ENCODE measurements around the gene FANCC. TPM values are rescaled to one million over a fixed set of nuclear protein-coding genes. Genes with fewer than 3 reads are reported as not detected.

Gene FANCC
- total RNA-seq, 1 experiment from 2014 or later, result 14.0 TPM

- H3K79me2 ChIP-seq (ENCODE audit: low read length), result no peaks in the 10 kb centered on the region
- no peak overlapping the region for H3K4me2 ChIP-seq (ENCODE audit: low read depth, low read length, poor library complexity, severe bottlenecking)
- peaks cover 6% of the 10 kb centered on the region for H3K4me1 ChIP-seq (ENCODE audit: low read length)
- DNase-seq, result no peak
- H3K36me3 ChIP-seq (ENCODE audit: insufficient read depth, low read length), result no peaks in the 10 kb centered on the region
- H3K27me3 ChIP-seq (ENCODE audit: low read length), result no peaks in the 10 kb centered on the region
- no peaks in the 10 kb centered on the region for H4K20me1 ChIP-seq (ENCODE audit: insufficient read depth, low read depth, low read length)
- H3K9me3 ChIP-seq (ENCODE audit: low read length), result no peaks in the 10 kb centered on the region
- no peak overlapping the region for H2AFZ ChIP-seq (ENCODE audit: low read length)
- H3K27ac ChIP-seq (ENCODE audit: low read length), result no peak overlapping the region
- no peaks in the 10 kb centered on the region for H3K9me2 ChIP-seq (replicated peaks; ENCODE audit: insufficient read depth, low read length)
- no peak overlapping the region for H3K4me3 ChIP-seq (ENCODE audit: low read length)
- no peak overlapping the region for H3K9ac ChIP-seq (ENCODE audit: low read length)
Measured at GRCh38 chr9:95188459-95188858, 129.1 kb downstream of the FANCC start.

- DNase-seq, result no peak
- H3K4me2 ChIP-seq (ENCODE audit: low read depth, low read length, poor library complexity, severe bottlenecking), result no peak overlapping the region
- H3K9ac ChIP-seq (ENCODE audit: low read length), result no peak overlapping the region
- H3K27me3 ChIP-seq (ENCODE audit: low read length), result no peaks in the 10 kb centered on the region
- H3K9me3 ChIP-seq (ENCODE audit: low read length), result no peaks in the 10 kb centered on the region
- H3K36me3 ChIP-seq (ENCODE audit: insufficient read depth, low read length), result no peaks in the 10 kb centered on the region
- no peak overlapping the region for H2AFZ ChIP-seq (ENCODE audit: low read length)
- no peaks in the 10 kb centered on the region for H3K9me2 ChIP-seq (replicated peaks; ENCODE audit: insufficient read depth, low read length)
- H3K4me3 ChIP-seq (ENCODE audit: low read length), result no peak overlapping the region
- no peak overlapping the region for H3K27ac ChIP-seq (ENCODE audit: low read length)
- no peaks in the 10 kb centered on the region for H3K79me2 ChIP-seq (ENCODE audit: low read length)
- H3K4me1 ChIP-seq (ENCODE audit: low read length), result no peaks in the 10 kb centered on the region
- H4K20me1 ChIP-seq (ENCODE audit: insufficient read depth, low read depth, low read length), result no peaks in the 10 kb centered on the region
Measured at GRCh38 chr9:95185956-95186355, 131.6 kb downstream of the FANCC start.

GRCh38 chr9:95182854-95183563, 134.5 kb downstream of the FANCC start:
- Histone ChIP-seq H3K27me3 (ENCODE audit: low read length) (no peaks in the 10 kb centered on the region), H3K9me2 (replicated peaks; ENCODE audit: insufficient read depth, low read length) (no peaks in the 10 kb centered on the region), H3K9me3 (ENCODE audit: low read length) (no peaks in the 10 kb centered on the region), H3K79me2 (ENCODE audit: low read length) (no peaks in the 10 kb centered on the region), H2AFZ (ENCODE audit: low read length) (no peak overlapping the region), H4K20me1 (ENCODE audit: insufficient read depth, low read depth, low read length) (no peaks in the 10 kb centered on the region), H3K4me2 (ENCODE audit: low read depth, low read length, poor library complexity, severe bottlenecking) (no peak overlapping the region), H3K4me3 (ENCODE audit: low read length) (no peak overlapping the region), H3K27ac (ENCODE audit: low read length) (no peak overlapping the region), H3K4me1 (ENCODE audit: low read length) (no peaks in the 10 kb centered on the region), H3K9ac (ENCODE audit: low read length) (no peak overlapping the region), H3K36me3 (ENCODE audit: insufficient read depth, low read length) (no peaks in the 10 kb centered on the region)
- peak; percentile 16 for DNase-seq

GRCh38 chr9:95181835-95182234, 135.7 kb downstream of the FANCC start:
- H3K9me3 ChIP-seq (ENCODE audit: low read length), result no peaks in the 10 kb centered on the region
- no peaks in the 10 kb centered on the region for H3K27me3 ChIP-seq (ENCODE audit: low read length)
- H2AFZ ChIP-seq (ENCODE audit: low read length), result no peak overlapping the region
- H3K4me1 ChIP-seq (ENCODE audit: low read length), result no peaks in the 10 kb centered on the region
- H3K9me2 ChIP-seq (replicated peaks; ENCODE audit: insufficient read depth, low read length), result no peaks in the 10 kb centered on the region
- DNase-seq, result no peak
- no peak overlapping the region for H3K27ac ChIP-seq (ENCODE audit: low read length)
- no peak overlapping the region for H3K4me2 ChIP-seq (ENCODE audit: low read depth, low read length, poor library complexity, severe bottlenecking)
- H3K4me3 ChIP-seq (ENCODE audit: low read length), result no peak overlapping the region
- no peak overlapping the region for H3K9ac ChIP-seq (ENCODE audit: low read length)
- no peaks in the 10 kb centered on the region for H3K36me3 ChIP-seq (ENCODE audit: insufficient read depth, low read length)
- no peaks in the 10 kb centered on the region for H4K20me1 ChIP-seq (ENCODE audit: insufficient read depth, low read depth, low read length)
- H3K79me2 ChIP-seq (ENCODE audit: low read length), result no peaks in the 10 kb centered on the region

DNA sequence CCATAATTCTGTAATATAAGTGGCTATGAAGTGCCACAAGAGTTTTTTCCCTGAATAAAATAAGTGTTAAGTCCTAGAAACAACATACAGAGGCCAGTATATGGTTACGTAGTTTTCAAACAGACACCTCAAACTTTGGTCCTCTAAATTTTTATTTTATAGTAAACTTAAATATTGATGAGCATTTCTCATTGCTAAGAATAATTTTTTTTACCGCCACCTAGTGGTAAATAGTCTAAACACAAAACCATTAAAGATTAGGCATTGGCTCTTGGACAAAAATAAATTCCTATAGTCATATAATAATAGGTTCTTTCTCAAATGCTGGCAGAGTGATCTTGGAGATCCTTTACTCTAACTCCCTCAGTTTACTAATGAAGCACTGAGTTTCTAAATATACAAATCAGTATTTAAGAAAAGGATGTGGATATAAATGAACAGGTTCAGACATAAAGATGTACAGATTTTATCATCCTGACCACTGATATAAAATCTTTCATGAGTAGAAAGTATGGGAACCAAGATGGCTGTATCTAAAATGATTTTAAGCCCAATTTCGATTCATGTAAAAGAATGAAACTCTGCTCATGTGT, 136.2 kb downstream of the FANCC start:
- H4K20me1 ChIP-seq (ENCODE audit: insufficient read depth, low read depth, low read length), result no peaks in the 10 kb centered on the region
- H3K4me2 ChIP-seq (ENCODE audit: low read depth, low read length, poor library complexity, severe bottlenecking), result no peak overlapping the region
- DNase-seq, result peak; percentile 68

GRCh38 chr9:95177617-95178016, 139.9 kb downstream of the FANCC start:
- Histone ChIP-seq H3K4me3 (ENCODE audit: low read length) (no peak overlapping the region), H3K9me3 (ENCODE audit: low read length) (no peaks in the 10 kb centered on the region), H4K20me1 (ENCODE audit: insufficient read depth, low read depth, low read length) (no peaks in the 10 kb centered on the region), H3K27ac (ENCODE audit: low read length) (no peak overlapping the region), H3K9ac (ENCODE audit: low read length) (no peak overlapping the region), H3K36me3 (ENCODE audit: insufficient read depth, low read length) (no peaks in the 10 kb centered on the region), H2AFZ (ENCODE audit: low read length) (no peak overlapping the region), H3K27me3 (ENCODE audit: low read length) (no peaks in the 10 kb centered on the region), H3K4me1 (ENCODE audit: low read length) (no peaks in the 10 kb centered on the region), H3K9me2 (replicated peaks; ENCODE audit: insufficient read depth, low read length) (no peaks in the 10 kb centered on the region), H3K4me2 (ENCODE audit: low read depth, low read length, poor library complexity, severe bottlenecking) (no peak overlapping the region), H3K79me2 (ENCODE audit: low read length) (no peaks in the 10 kb centered on the region)
- DNase-seq, result no peak

More for the DNA sequence above, 136.2 kb downstream of the FANCC start:
- Histone ChIP-seq H3K4me1 (ENCODE audit: low read length) (no peaks in the 10 kb centered on the region), H3K9me3 (ENCODE audit: low read length) (no peaks in the 10 kb centered on the region), H3K79me2 (ENCODE audit: low read length) (no peaks in the 10 kb centered on the region), H3K9me2 (replicated peaks; ENCODE audit: insufficient read depth, low read length) (no peaks in the 10 kb centered on the region), H3K27me3 (ENCODE audit: low read length) (no peaks in the 10 kb centered on the region), H2AFZ (ENCODE audit: low read length) (no peak overlapping the region), H3K36me3 (ENCODE audit: insufficient read depth, low read length) (no peaks in the 10 kb centered on the region), H3K9ac (ENCODE audit: low read length) (no peak overlapping the region), H3K4me3 (ENCODE audit: low read length) (no peak overlapping the region), H3K27ac (ENCODE audit: low read length) (no peak overlapping the region)

GRCh38 chr9:95176755-95177319, 140.7 kb downstream of the FANCC start:
- H3K4me3 ChIP-seq (ENCODE audit: low read length), result no peak overlapping the region
- no peaks in the 10 kb centered on the region for H3K27me3 ChIP-seq (ENCODE audit: low read length)
- H3K9me3 ChIP-seq (ENCODE audit: low read length), result no peaks in the 10 kb centered on the region
- no peak overlapping the region for H2AFZ ChIP-seq (ENCODE audit: low read length)
- H3K4me2 ChIP-seq (ENCODE audit: low read depth, low read length, poor library complexity, severe bottlenecking), result no peak overlapping the region
- no peak overlapping the region for H3K9ac ChIP-seq (ENCODE audit: low read length)
- no peaks in the 10 kb centered on the region for H3K36me3 ChIP-seq (ENCODE audit: insufficient read depth, low read length)
- no peaks in the 10 kb centered on the region for H3K79me2 ChIP-seq (ENCODE audit: low read length)
- no peak overlapping the region for H3K27ac ChIP-seq (ENCODE audit: low read length)
- H4K20me1 ChIP-seq (ENCODE audit: insufficient read depth, low read depth, low read length), result no peaks in the 10 kb centered on the region
- H3K4me1 ChIP-seq (ENCODE audit: low read length), result no peaks in the 10 kb centered on the region
- no peak for DNase-seq
- H3K9me2 ChIP-seq (replicated peaks; ENCODE audit: insufficient read depth, low read length), result no peaks in the 10 kb centered on the region

DNA sequence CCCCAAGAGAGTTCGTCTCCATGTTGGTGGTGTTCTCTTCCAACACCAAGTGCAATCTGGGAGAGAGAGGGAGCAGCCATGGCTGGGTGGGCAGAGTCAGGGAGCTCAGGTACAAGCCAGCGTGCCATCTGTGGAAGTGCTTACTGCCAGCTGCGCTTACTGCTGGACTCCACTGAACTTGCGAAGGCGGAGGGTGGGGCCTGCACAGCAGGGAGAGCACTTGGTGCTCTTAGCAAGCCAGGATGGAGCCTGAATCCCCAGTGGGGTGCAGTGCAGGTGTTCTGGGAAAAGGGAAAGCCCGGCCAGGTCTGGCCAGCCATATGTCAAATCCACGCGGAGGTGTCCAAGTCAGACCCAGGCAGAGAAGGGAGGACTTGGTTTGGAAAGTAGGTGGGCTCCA, 142.0 kb downstream of the FANCC start:
- Histone ChIP-seq H3K4me3 (ENCODE audit: low read length) (no peak overlapping the region), H3K9ac (ENCODE audit: low read length) (no peak overlapping the region), H3K9me2 (replicated peaks; ENCODE audit: insufficient read depth, low read length) (no peaks in the 10 kb centered on the region), H3K79me2 (ENCODE audit: low read length) (no peaks in the 10 kb centered on the region), H2AFZ (ENCODE audit: low read length) (no peak overlapping the region), H3K4me2 (ENCODE audit: low read depth, low read length, poor library complexity, severe bottlenecking) (no peak overlapping the region), H3K9me3 (ENCODE audit: low read length) (no peaks in the 10 kb centered on the region), H3K27me3 (ENCODE audit: low read length) (no peaks in the 10 kb centered on the region), H4K20me1 (ENCODE audit: insufficient read depth, low read depth, low read length) (no peaks in the 10 kb centered on the region), H3K4me1 (ENCODE audit: low read length) (peaks cover 13% of the 10 kb centered on the region), H3K27ac (ENCODE audit: low read length) (no peak overlapping the region), H3K36me3 (ENCODE audit: insufficient read depth, low read length) (no peaks in the 10 kb centered on the region)
- DNase-seq, result peak; percentile 21

Measured in Karpas-422 (cell line).